ENCODE data around the gene TOP2A. TPM values are rescaled to one million over a fixed set of nuclear protein-coding genes. Genes with fewer than 3 reads are reported as not detected.

Gene TOP2A
- total and polyA plus RNA-seq, 9 of the 15 experiments (the other 6 are each of a cell fraction or from before 2014, with no cell fraction given) = 133 to 347 (median 259) TPM

GRCh38 chr17:40450175-40450574 lies 32.5 kb upstream of the TOP2A start:
- no TSS peak for BruUV-seq (replicated peaks)
- peak; percentile 80 for FAIRE-seq
- ChIA-PET POLR2A (interaction anchor here (0.7 to 2.3 kb wide), 4 partner anchors 8 to 254 kb away, joined by 3 to 6 read pairs (median 4); no protein-coding TSS in a partner anchor), CTCF (ENCODE audit: low intra/inter-chr PET ratio) (interaction anchor here (0.7 to 1.7 kb wide), 3 partner anchors 51 to 110 kb away, joined by 3 to 5 read pairs (median 4); no protein-coding TSS in a partner anchor)
- H3K9ac ChIP-seq (ENCODE audit: insufficient read depth in 1 of 2, low read depth in 2 of 2, low read length in 2 of 2) = no peak overlapping the region
- H3K9me1 ChIP-seq (ENCODE audit: control insufficient read depth, insufficient read depth, low read length) = no peaks in the 10 kb centered on the region
- intact Hi-C loops (cut with micrococcal nuclease) = no loop called here
- peak; percentile 86 for ATAC-seq
- no peak overlapping the region for H2AFZ ChIP-seq (ENCODE audit: low read depth, low read length)
- peaks cover 13% of the 10 kb centered on the region for H3K79me2 ChIP-seq (ENCODE audit: control insufficient read depth, insufficient read depth, low read length)
- H3K9me3 ChIP-seq (replicated peaks; ENCODE audit: control insufficient read depth, insufficient read depth, low read depth, low read length) = no peaks in the 10 kb centered on the region
- no peaks in the 10 kb centered on the region for H4K20me1 ChIP-seq (replicated peaks; ENCODE audit: control insufficient read depth, insufficient read depth, low read length)
- in situ Hi-C loops (cut with MboI) = no loop called here
- H3K36me3 ChIP-seq (ENCODE audit: control insufficient read depth, insufficient read depth, low read length) = peaks cover 23% of the 10 kb centered on the region; the same call in 2 of the 3 replicates
- 27% methylated on average over 3 of the region's 3 CpGs for WGBS (ENCODE audit: insufficient coverage, low coverage, missing lambda C conversion rate)
- H3K4me3 ChIP-seq = no peak overlapping the region
- no peaks in the 10 kb centered on the region for H3K27me3 ChIP-seq (ENCODE audit: control insufficient read depth in 2 of 2, insufficient read depth in 2 of 2, low read length in 2 of 2)
- DNase-seq (ENCODE audit: extremely low read depth in 1 of 4, low spot score in 3 of 4) = peak; percentile 65 to 80 (median 78)
- H3K4me2 ChIP-seq (ENCODE audit: insufficient read depth, low read length) = no peak overlapping the region
- H3K27ac ChIP-seq (ENCODE audit: extremely low read depth, low read depth, low read length) = no peak overlapping the region
- H3K4me1 ChIP-seq (replicated peaks in 1 of 2; ENCODE audit: control insufficient read depth in 2 of 2, insufficient read depth in 2 of 2, low read length in 2 of 2) = peaks cover 8 to 18% of the 10 kb centered on the region in 2 experiments
- TF ChIP-seq, protein P1, sequence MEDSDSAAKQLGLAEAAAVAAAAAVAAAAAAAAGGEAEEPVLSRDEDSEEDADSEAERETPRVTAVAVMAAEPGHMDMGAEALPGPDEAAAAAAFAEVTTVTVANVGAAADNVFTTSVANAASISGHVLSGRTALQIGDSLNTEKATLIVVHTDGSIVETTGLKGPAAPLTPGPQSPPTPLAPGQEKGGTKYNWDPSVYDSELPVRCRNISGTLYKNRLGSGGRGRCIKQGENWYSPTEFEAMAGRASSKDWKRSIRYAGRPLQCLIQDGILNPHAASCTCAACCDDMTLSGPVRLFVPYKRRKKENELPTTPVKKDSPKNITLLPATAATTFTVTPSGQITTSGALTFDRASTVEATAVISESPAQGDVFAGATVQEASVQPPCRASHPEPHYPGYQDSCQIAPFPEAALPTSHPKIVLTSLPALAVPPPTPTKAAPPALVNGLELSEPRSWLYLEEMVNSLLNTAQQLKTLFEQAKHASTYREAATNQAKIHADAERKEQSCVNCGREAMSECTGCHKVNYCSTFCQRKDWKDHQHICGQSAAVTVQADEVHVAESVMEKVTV (CRISPR knock-in tag; IDR thresholded peaks at IDR 0.05) = 0 out of 2 replicates have a peak, but pooled peaks have one; percentile 28
- TF ChIP-seq CREM (IDR thresholded peaks at IDR 0.05; ENCODE audit: low read depth) = 0 out of 2 replicates have a peak, but pooled peaks have one; percentile 11
- no peak for TF ChIP-seq ARID3B (CRISPR knock-in tag; IDR thresholded peaks at IDR 0.05; ENCODE audit: borderline replicate concordance)
- no peak for TF ChIP-seq HMG20B (CRISPR knock-in tag; IDR thresholded peaks at IDR 0.05)
- TF ChIP-seq RAD21 (CRISPR knock-in tag; conservative IDR thresholded peaks at IDR 0.05 in 1 of 2, IDR thresholded peaks at IDR 0.05 in 1 of 2) = peak; percentile 40 to 60; a peak in 3 of 4 replicates
- peak; percentile 33; the same call in 1 of the 2 replicates for TF ChIP-seq MAFK (IDR thresholded peaks at IDR 0.05; ENCODE audit: low read length)
- TF ChIP-seq CBX1 (IDR thresholded peaks at IDR 0.05; ENCODE audit: low read depth) = no peak
- peak in 1 of 2 experiments; percentile 44; a peak in 1 of 4 replicates for TF ChIP-seq MAZ (CRISPR knock-in tag; conservative IDR thresholded peaks at IDR 0.05 in 1 of 2, IDR thresholded peaks at IDR 0.05 in 1 of 2)
- TF ChIP-seq SMC3 (conservative IDR thresholded peaks at IDR 0.05; ENCODE audit: insufficient read depth, low read depth, low read length) = peak; percentile 57; the same call in 1 of the 2 replicates
- TF ChIP-seq, protein P2, sequence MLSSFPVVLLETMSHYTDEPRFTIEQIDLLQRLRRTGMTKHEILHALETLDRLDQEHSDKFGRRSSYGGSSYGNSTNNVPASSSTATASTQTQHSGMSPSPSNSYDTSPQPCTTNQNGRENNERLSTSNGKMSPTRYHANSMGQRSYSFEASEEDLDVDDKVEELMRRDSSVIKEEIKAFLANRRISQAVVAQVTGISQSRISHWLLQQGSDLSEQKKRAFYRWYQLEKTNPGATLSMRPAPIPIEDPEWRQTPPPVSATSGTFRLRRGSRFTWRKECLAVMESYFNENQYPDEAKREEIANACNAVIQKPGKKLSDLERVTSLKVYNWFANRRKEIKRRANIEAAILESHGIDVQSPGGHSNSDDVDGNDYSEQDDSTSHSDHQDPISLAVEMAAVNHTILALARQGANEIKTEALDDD (IDR thresholded peaks at IDR 0.05) = peak; percentile 36; the same call in 1 of the 2 replicates
- TF ChIP-seq, protein P3, sequence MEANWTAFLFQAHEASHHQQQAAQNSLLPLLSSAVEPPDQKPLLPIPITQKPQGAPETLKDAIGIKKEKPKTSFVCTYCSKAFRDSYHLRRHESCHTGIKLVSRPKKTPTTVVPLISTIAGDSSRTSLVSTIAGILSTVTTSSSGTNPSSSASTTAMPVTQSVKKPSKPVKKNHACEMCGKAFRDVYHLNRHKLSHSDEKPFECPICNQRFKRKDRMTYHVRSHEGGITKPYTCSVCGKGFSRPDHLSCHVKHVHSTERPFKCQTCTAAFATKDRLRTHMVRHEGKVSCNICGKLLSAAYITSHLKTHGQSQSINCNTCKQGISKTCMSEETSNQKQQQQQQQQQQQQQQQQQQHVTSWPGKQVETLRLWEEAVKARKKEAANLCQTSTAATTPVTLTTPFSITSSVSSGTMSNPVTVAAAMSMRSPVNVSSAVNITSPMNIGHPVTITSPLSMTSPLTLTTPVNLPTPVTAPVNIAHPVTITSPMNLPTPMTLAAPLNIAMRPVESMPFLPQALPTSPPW (CRISPR knock-in tag; IDR thresholded peaks at IDR 0.05) = no peak
- 0 out of 2 replicates have a peak, but pooled peaks have one; percentile 11 for TF ChIP-seq ZNF316 (IDR thresholded peaks at IDR 0.05)
- peak; percentile 15 for TF ChIP-seq DACH1 (IDR thresholded peaks at IDR 0.05; ENCODE audit: partially characterized antibody)
